ENCODE data around the gene SMIM10L2A. TPM values are rescaled to one million over a fixed set of nuclear protein-coding genes. Genes with fewer than 3 reads are reported as not detected.
"Not testable (repeated sequence)": the region's sequence is repeated elsewhere in the genome, so short reads cannot be mapped to it uniquely, and the experiment has no call there.

The SMIM10L2A gene
- total and polyA plus RNA-seq, 2 of the 4 experiments (the other 2 are of a cell fraction), result under 0.01 to 0.10 TPM

GRCh38 chrX:135454816-135455215, 33.1 kb downstream of the SMIM10L2A start:
- Histone ChIP-seq H3K23ac (ENCODE audit: low read depth, low read length) (no peak overlapping the region), H4K91ac (ENCODE audit: insufficient read depth, low read depth, low read length) (no peak overlapping the region), H3K14ac (replicated peaks; ENCODE audit: low read depth, low read length) (no peak overlapping the region), H3K4ac (ENCODE audit: low read depth, low read length) (no peak overlapping the region), H2BK5ac (ENCODE audit: low read depth, low read length, poor library complexity, severe bottlenecking) (no peak overlapping the region), H3K9me3 (ENCODE audit: control insufficient read depth, insufficient read depth, low read length) (no peaks in the 10 kb centered on the region), H3K79me1 (ENCODE audit: low read depth in 1 of 2, low read length in 2 of 2) (no peaks in the 10 kb centered on the region), H2AK5ac (ENCODE audit: low read depth, low read length) (no peak overlapping the region), H3K27me3 (ENCODE audit: control insufficient read depth, insufficient read depth, low read length) (peaks cover 4% of the 10 kb centered on the region; the same call in 1 of the 2 replicates), H3K9me1 (ENCODE audit: insufficient read depth, low read length) (no peaks in the 10 kb centered on the region), H4K20me1 (ENCODE audit: insufficient read depth, low read length) (no peaks in the 10 kb centered on the region), H3K18ac (ENCODE audit: low read depth, low read length) (no peak overlapping the region), H2BK120ac (ENCODE audit: low read depth, low read length) (no peak overlapping the region), H2AFZ (replicated peaks; ENCODE audit: low read length, poor library complexity) (no peak overlapping the region), H4K5ac (ENCODE audit: low read depth, low read length) (no peak overlapping the region), H4K8ac (ENCODE audit: low read depth in 2 of 2, low read length in 2 of 2) (no peak overlapping the region), H2BK15ac (ENCODE audit: low read depth, low read length) (no peak overlapping the region), H2AK9ac (replicated peaks; ENCODE audit: low read depth, low read length, poor library complexity) (no peak overlapping the region), H3K36me3 (ENCODE audit: control insufficient read depth, insufficient read depth, low read length) (no peaks in the 10 kb centered on the region), H3K56ac (ENCODE audit: extremely low read depth, insufficient read depth, low read length) (no peak overlapping the region), H3K4me2 (ENCODE audit: low read depth, low read length) (no peak overlapping the region), H3K27ac (ENCODE audit: insufficient read depth, low read length) (no peak overlapping the region), H3K4me1 (ENCODE audit: control insufficient read depth, insufficient read depth, low read length) (no peaks in the 10 kb centered on the region), H2BK20ac (ENCODE audit: low read depth, low read length) (no peak overlapping the region), H3K9ac (ENCODE audit: low read depth, low read length) (no peak overlapping the region), H3K4me3 (ENCODE audit: insufficient read depth, low read depth, low read length) (no peak overlapping the region)
- ATAC-seq (ENCODE audit: low read depth) (no peak), DNase-seq (no peak)
- WGBS, 2 experiments (ENCODE audit: extremely low coverage in 2 of 2, insufficient read length in 1 of 2), result 0% methylated on average over 1 of the region's 4 CpGs; no CpG with 5 or more reads in 1 of the 2 experiments
- dilution Hi-C loops (cut with HindIII; ENCODE audit: low sequenced_read_pairs, unreplicated experiment) (no loop called here), intact Hi-C loops (cut with micrococcal nuclease) (no loop called here), in situ Hi-C loops (cut with MboI; ENCODE audit: low sequenced_read_pairs) (no loop called here)
- POLR2A ChIA-PET (ENCODE audit: unreplicated experiment), result no interaction called here
- BruUV-seq (replicated peaks), result no TSS peak
- CTCF ChIA-PET, result no interaction called here
- no peak for TF ChIP-seq MXI1 (IDR thresholded peaks at IDR 0.05; ENCODE audit: borderline replicate concordance, low read depth, low read length)

GRCh38 chrX:135461756-135462155, 40.0 kb downstream of the SMIM10L2A start:
- H3K9me3 ChIP-seq (ENCODE audit: control insufficient read depth, insufficient read depth, low read length); H3K79me1 ChIP-seq (ENCODE audit: low read depth in 1 of 2, low read length in 2 of 2); BruUV-seq (replicated peaks); DNase-seq; H2AK9ac ChIP-seq (replicated peaks; ENCODE audit: low read depth, low read length, poor library complexity); H3K9ac ChIP-seq (ENCODE audit: low read depth, low read length); H3K4me3 ChIP-seq (ENCODE audit: insufficient read depth, low read depth, low read length); H2AK5ac ChIP-seq (ENCODE audit: low read depth, low read length); H3K36me3 ChIP-seq (ENCODE audit: control insufficient read depth, insufficient read depth, low read length); ATAC-seq (ENCODE audit: low read depth); H2BK5ac ChIP-seq (ENCODE audit: low read depth, low read length, poor library complexity, severe bottlenecking); in situ Hi-C loops (cut with MboI; ENCODE audit: low sequenced_read_pairs); H4K20me1 ChIP-seq (ENCODE audit: insufficient read depth, low read length); CTCF ChIA-PET; H3K14ac ChIP-seq (replicated peaks; ENCODE audit: low read depth, low read length); H3K18ac ChIP-seq (ENCODE audit: low read depth, low read length); H2BK120ac ChIP-seq (ENCODE audit: low read depth, low read length); H2AFZ ChIP-seq (replicated peaks; ENCODE audit: low read length, poor library complexity); H3K4ac ChIP-seq (ENCODE audit: low read depth, low read length); dilution Hi-C loops (cut with HindIII; ENCODE audit: low sequenced_read_pairs, unreplicated experiment); H2BK15ac ChIP-seq (ENCODE audit: low read depth, low read length); H3K4me2 ChIP-seq (ENCODE audit: low read depth, low read length); H3K56ac ChIP-seq (ENCODE audit: extremely low read depth, insufficient read depth, low read length); H3K27ac ChIP-seq (ENCODE audit: insufficient read depth, low read length); H4K8ac ChIP-seq (ENCODE audit: low read depth in 2 of 2, low read length in 2 of 2); intact Hi-C loops (cut with micrococcal nuclease); H3K27me3 ChIP-seq (ENCODE audit: control insufficient read depth, insufficient read depth, low read length); POLR2A ChIA-PET (ENCODE audit: unreplicated experiment); H3K9me1 ChIP-seq (ENCODE audit: insufficient read depth, low read length); H4K91ac ChIP-seq (ENCODE audit: insufficient read depth, low read depth, low read length); H3K4me1 ChIP-seq (ENCODE audit: control insufficient read depth, insufficient read depth, low read length); H4K5ac ChIP-seq (ENCODE audit: low read depth, low read length); H3K23ac ChIP-seq (ENCODE audit: low read depth, low read length); H2BK20ac ChIP-seq (ENCODE audit: low read depth, low read length): not testable (repeated sequence)
- no CpG with 5 or more reads among the region's 2 CpGs for WGBS, 2 experiments (ENCODE audit: extremely low coverage in 2 of 2, insufficient read length in 1 of 2)
